Measurements from ENCODE around the gene PDXP.
A peak's percentile ranks its signal among the peaks of the same experiment; 100 is the strongest.
"Not testable (repeated sequence)": the region's sequence is repeated elsewhere in the genome, so short reads cannot be mapped to it uniquely, and the experiment has no call there.

Gene PDXP

GRCh38 chr22:37690901-37691504, 32.5 kb downstream of the PDXP start:
- Mint-ChIP-seq H3K4me1 (peaks cover 12% of the 10 kb centered on the region), H3K9me3 (no peaks in the 10 kb centered on the region), H3K27ac (no peak overlapping the region), H3K27me3 (ENCODE audit: low read depth) (peaks cover 3% of the 10 kb centered on the region), H3K36me3 (ENCODE audit: low read depth) (peaks cover 28% of the 10 kb centered on the region), H3K4me3 (no peak overlapping the region)
- no peak for TF ChIP-seq CTCF (IDR thresholded peaks at IDR 0.05; ENCODE audit: unreplicated experiment in 3 of 3)

GRCh38 chr22:37692627-37693285, 34.2 kb downstream of the PDXP start:
- Mint-ChIP-seq H3K36me3 (ENCODE audit: low read depth) (peaks cover 28% of the 10 kb centered on the region), H3K4me1 (peaks cover 16% of the 10 kb centered on the region), H3K27ac (no peak overlapping the region), H3K4me3 (no peak overlapping the region), H3K9me3 (no peaks in the 10 kb centered on the region), H3K27me3 (ENCODE audit: low read depth) (peaks cover 3% of the 10 kb centered on the region)
- no peak for TF ChIP-seq CTCF (IDR thresholded peaks at IDR 0.05; ENCODE audit: unreplicated experiment in 3 of 3)

- peaks cover 20% of the 10 kb centered on the region for H3K36me3 Mint-ChIP-seq (ENCODE audit: low read depth)
- not testable (repeated sequence) for H3K4me3 Mint-ChIP-seq; H3K9me3 Mint-ChIP-seq; H3K27ac Mint-ChIP-seq; H3K27me3 Mint-ChIP-seq (ENCODE audit: low read depth)
- H3K4me1 Mint-ChIP-seq, result peaks cover 16% of the 10 kb centered on the region
Measured at GRCh38 chr22:37694131-37694530, 35.6 kb downstream of the PDXP start.

GRCh38 chr22:37696260-37696656, 37.7 kb downstream of the PDXP start:
- peaks cover 16% of the 10 kb centered on the region for H3K4me1 Mint-ChIP-seq
- peak overlapping the region in 2 of 3 experiments; percentile 66 to 89 for H3K27ac Mint-ChIP-seq
- peak overlapping the region; percentile 76 to 83 (median 79) for H3K4me3 Mint-ChIP-seq
- not testable (repeated sequence) for H3K9me3 Mint-ChIP-seq; H3K27me3 Mint-ChIP-seq (ENCODE audit: low read depth)
- peaks cover 12% of the 10 kb centered on the region for H3K36me3 Mint-ChIP-seq (ENCODE audit: low read depth)

GRCh38 chr22:37696657-37697537, 38.4 kb downstream of the PDXP start, which contains the start of gene TRIOBP:
Gene TRIOBP (plus strand): TSS chr22:37697048. CDS start chr22:37701366, 4,318 bp downstream.
- peaks cover 3% of the 10 kb centered on the region for H3K27me3 Mint-ChIP-seq (ENCODE audit: low read depth)
- no peaks in the 10 kb centered on the region for H3K9me3 Mint-ChIP-seq
- peak within 1 kb of the TSS; percentile 76 to 83 (median 79) for H3K4me3 Mint-ChIP-seq
- H3K4me1 Mint-ChIP-seq, result peaks cover 16% of the 10 kb centered on the region
- peaks cover 12% of the 10 kb centered on the region for H3K36me3 Mint-ChIP-seq (ENCODE audit: low read depth)
- peak; percentile 47 to 59 (median 51) for TF ChIP-seq CTCF (IDR thresholded peaks at IDR 0.05; ENCODE audit: unreplicated experiment in 3 of 3)
- peak within 1 kb of the TSS; percentile 57 to 89 (median 66) for H3K27ac Mint-ChIP-seq

- Mint-ChIP-seq H3K4me1 (peaks cover 16% of the 10 kb centered on the region), H3K27ac (no peak overlapping the region), H3K36me3 (ENCODE audit: low read depth) (peaks cover 9% of the 10 kb centered on the region), H3K9me3 (no peaks in the 10 kb centered on the region), H3K4me3 (no peak overlapping the region), H3K27me3 (ENCODE audit: low read depth) (peaks cover 3% of the 10 kb centered on the region)
- TF ChIP-seq CTCF (IDR thresholded peaks at IDR 0.05; ENCODE audit: unreplicated experiment in 3 of 3), result no peak
Measured at GRCh38 chr22:37697538-37697835, 39.0 kb downstream of the PDXP start.

Data from nephron (organoid).